K562 (cell line): ENCODE results near the gene DCLK3. TPM values are rescaled to one million over a fixed set of nuclear protein-coding genes. Genes with fewer than 3 reads are reported as not detected.

ENCODE experiments used
- ATAC-seq: fragments of 200-7000 bp; cut with Tn5 transposase; 3 replicates; pipeline ENCODE4 v1.9.1; 2020; ENCODE audit warnings: moderate library complexity
- BruUV-seq: library from RNA; stranded (reverse); fragments of 400-500 nt; replicated peaks from 2 replicates; lab custom pipeline; 2021; lab: Mats Ljungman, UMichigan
- CTCF ChIA-PET: fragments of 300-600 bp; formaldehyde crosslinking; extraction: SDS; loops from one replicate; lab custom pipeline; 2021; ENCODE audit warnings: low intra/inter-chr PET ratio; lab: Yijun Ruan, JAX
- POLR2A ChIA-PET: fragments of 300-600, 350-650 bp; sonication (Branson Sonifier 250); formaldehyde crosslinking; extraction: SDS; loops from one replicate; lab custom pipeline; 2021; ENCODE audit warnings: antibody characterized with exemption, inconsistent platforms; lab: Yijun Ruan, JAX
- DNase-seq, 4 experiments: peaks; one replicate each; pipeline versions ENCODE4 v3.0.0 to v3.0.0-alpha.2; 2011 to 2018; ENCODE audit warnings: low spot score in 3 of 4, mixed read lengths in 3 of 4; ENCODE audit errors: extremely low read depth in 1 of 4
- FAIRE-seq: peaks from 2 replicates; lab custom pipeline; 2011; peaks lifted over from hg19 to GRCh38; lab: Jason Lieb, UNC
- H2AFZ ChIP-seq: 2 replicates; pipeline ENCODE4 v1.6.0; 2011; ENCODE audit warnings: low read depth, low read length, control low read depth, inconsistent platforms
- H3K27ac ChIP-seq: fragments of 200-600 bp; 3 replicates; pipeline ENCODE4 v1.8.0; 2011; ENCODE audit warnings: low read depth, mild to moderate bottlenecking, control low read depth, inconsistent platforms, low read length, moderate library complexity, mixed read lengths; ENCODE audit errors: extremely low read depth
- H3K27me3 ChIP-seq, 2 experiments: fragments of 300-600 bp in 1 of 2; 2 replicates in 1 of 2; 3 replicates in 1 of 2; pipeline versions ENCODE4 v1.6.0 to v1.8.0; 2011; ENCODE audit warnings: inconsistent platforms in 2 of 2, low read length in 2 of 2, mild to moderate bottlenecking in 1 of 2, mixed read lengths in 1 of 2, moderate library complexity in 1 of 2; ENCODE audit not compliant: control insufficient read depth in 2 of 2, insufficient read depth in 2 of 2
- H3K36me3 ChIP-seq: fragments of 300-600 bp; 3 replicates; pipeline ENCODE4 v1.8.0; 2011; ENCODE audit warnings: mild to moderate bottlenecking, low read length, inconsistent platforms; ENCODE audit not compliant: control insufficient read depth, insufficient read depth
- H3K4me1 ChIP-seq, 2 experiments: fragments of 200-600 bp in 1 of 2; replicated peaks in 1 of 2; 2 replicates in 1 of 2; 3 replicates in 1 of 2; pipeline versions ENCODE4 v1.5.1 to v1.8.0; 2011; ENCODE audit warnings: inconsistent platforms in 2 of 2, low read length in 2 of 2, mild to moderate bottlenecking in 1 of 2, mixed read lengths in 1 of 2, moderate library complexity in 1 of 2; ENCODE audit not compliant: control insufficient read depth in 2 of 2, insufficient read depth in 2 of 2
- H3K4me2 ChIP-seq: 2 replicates; pipeline ENCODE4 v1.6.1; 2011; ENCODE audit warnings: low read length, control low read depth, inconsistent platforms, mixed read lengths; ENCODE audit not compliant: insufficient read depth
- H3K4me3 ChIP-seq: fragments of 200-600 bp; sonication (generic), shearing (Covaris generic); 2 replicates; pipeline ENCODE4 v1.5.1; 2016; ENCODE audit warnings: control low read depth, inconsistent platforms
- H3K79me2 ChIP-seq: fragments of 200-600 bp; 3 replicates; pipeline ENCODE4 v1.8.0; 2011; ENCODE audit warnings: low read length, inconsistent platforms; ENCODE audit not compliant: control insufficient read depth, insufficient read depth
- H3K9ac ChIP-seq, 2 experiments: 2 replicates each; pipeline versions ENCODE4 v1.6.0 to v1.6.1; 2011; ENCODE audit warnings: low read depth in 2 of 2, low read length in 2 of 2, control low read depth in 1 of 2, inconsistent platforms in 1 of 2, mild to moderate bottlenecking in 1 of 2, mixed read lengths in 1 of 2; ENCODE audit not compliant: insufficient read depth in 1 of 2
- H3K9me1 ChIP-seq: one replicate; pipeline ENCODE4 v1.6.0; 2011; ENCODE audit warnings: inconsistent platforms, mild to moderate bottlenecking, low read length, moderate library complexity; ENCODE audit not compliant: control insufficient read depth, insufficient read depth
- H3K9me3 ChIP-seq: replicated peaks from 2 replicates; pipeline ENCODE4 v1.5.1; 2011; ENCODE audit warnings: low read depth, low read length, inconsistent platforms; ENCODE audit not compliant: control insufficient read depth, insufficient read depth
- H4K20me1 ChIP-seq: replicated peaks from 2 replicates; pipeline ENCODE4 v1.6.1; 2011; ENCODE audit warnings: low read length, inconsistent platforms, mixed read lengths; ENCODE audit not compliant: control insufficient read depth, insufficient read depth
- ATF7 ChIP-seq: fragments of 450-650 bp; IDR thresholded peaks from 2 replicates; pipeline ENCODE4 v1.7.1; 2014; ENCODE audit warnings: mild to moderate bottlenecking, moderate library complexity
- NFIC ChIP-seq: fragments of 450-650 bp; IDR thresholded peaks from 2 replicates; pipeline ENCODE4 v1.6.1; 2017; ENCODE audit warnings: mild to moderate bottlenecking, inconsistent platforms
- TAF7 ChIP-seq: fragments of 450-650 bp; IDR thresholded peaks from 2 replicates; pipeline ENCODE4 v1.6.1; 2016; ENCODE audit warnings: missing genetic modification characterization, missing compliant biosample characterization
- USF1 ChIP-seq: sonication (generic); formaldehyde crosslinking; IDR thresholded peaks from 2 replicates; pipeline ENCODE4 v1.9.0; 2022; ENCODE audit warnings: mild to moderate bottlenecking, missing genetic modification reagents
- WGBS: fragments of 100-300 bp; shearing (Covaris generic); methylation state at CpG from one replicate; pipeline ENCODE4 v1.1.6; 2016; ENCODE audit warnings: low coverage, mixed read lengths; ENCODE audit not compliant: insufficient coverage; ENCODE audit errors: missing lambda C conversion rate; 5-methylcytosine and 5-hydroxymethylcytosine counted together
- in situ Hi-C: fragments of 300-500 bp; cut with MboI; formaldehyde crosslinking; loops from 4 replicates; pipeline ENCODE4 v1.15.0; 2018; ENCODE audit warnings: inconsistent platforms, mixed read lengths
- intact Hi-C: fragments of 100-400 bp; cut with micrococcal nuclease; formaldehyde crosslinking; loops from 2 replicates; pipeline ENCODE4 v1.14.2; 2022
- polyA plus RNA-seq, 8 experiments: library from polyadenylated mRNA; depleted of rRNA in 4 of 8; stranded (reverse) in 5 of 8; unstranded in 3 of 8; fragments of >200 nt; fragmentation: Nextera tagmentation in 2 of 8; fragmentation: Illumina TruSeq in 1 of 8; extraction: Ambion mirVana in 2 of 8; extraction: Trizol in 1 of 8; gene quantifications; 2 replicates each; pipeline versions ENCODE4 v1.2.1 to v1.2.3, GENCODE V29; 2011 to 2014; ENCODE audit warnings: inconsistent platforms in 1 of 8, missing spikeins in 1 of 8
- total RNA-seq, 7 experiments: library from RNA; depleted of rRNA in 6 of 7; stranded (reverse); fragments of >200 nt in 6 of 7; fragmentation: Illumina TruSeq in 2 of 7; extraction: Trizol in 2 of 7; gene quantifications; 2 replicates each; pipeline versions ENCODE4 v1.2.1 to v1.2.3, GENCODE V29; 2011 to 2021; ENCODE audit warnings: low replicate concordance in 1 of 7

DCLK3 gene
- total and polyA plus RNA-seq, 9 of the 15 experiments (the other 6 are each of a cell fraction or from before 2014, with no cell fraction given), result not detected

DNA sequence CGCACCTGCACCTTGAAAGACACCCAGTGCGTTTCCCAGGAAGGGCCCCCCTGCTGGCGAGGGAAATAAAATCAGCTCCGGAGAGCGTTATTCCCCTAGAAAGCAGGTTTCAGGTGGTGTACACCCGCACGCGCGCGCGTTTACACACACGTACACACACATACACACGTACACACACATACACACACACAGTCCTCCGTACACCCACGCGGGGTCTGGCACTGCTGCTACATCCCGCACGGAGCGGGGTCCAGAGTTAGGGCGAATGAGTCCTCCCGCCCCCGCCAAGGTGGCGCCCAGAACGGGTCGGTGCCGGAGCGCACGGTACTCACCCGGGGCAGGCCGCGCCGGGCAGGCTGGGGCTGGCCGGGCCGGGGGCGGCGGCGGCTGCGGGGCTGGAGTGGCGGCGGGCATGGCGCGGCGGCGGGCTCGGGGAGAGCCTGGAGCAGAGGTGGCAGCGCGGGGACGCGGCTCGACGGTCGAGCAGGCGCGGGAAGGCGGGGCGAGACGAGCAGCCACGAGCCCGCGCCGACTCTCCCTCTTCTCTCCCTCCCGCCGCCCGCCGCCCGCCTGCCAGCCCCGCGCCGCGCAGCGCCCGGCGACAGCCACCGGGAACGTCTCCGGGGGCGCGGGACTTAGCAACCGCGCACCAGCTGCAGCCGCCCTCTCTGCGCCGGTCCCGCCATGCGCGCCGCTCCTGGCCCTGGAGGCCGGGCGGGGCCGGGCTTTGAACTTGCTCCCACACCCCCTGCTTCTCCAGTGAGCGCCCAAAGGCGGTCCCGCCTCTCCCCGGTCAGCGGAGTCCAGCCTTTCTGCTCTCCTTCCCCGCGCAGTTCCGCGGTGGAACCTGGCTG is at the start of gene DCLK3 (continued):
- TF ChIP-seq USF1, result no peak

DNA sequence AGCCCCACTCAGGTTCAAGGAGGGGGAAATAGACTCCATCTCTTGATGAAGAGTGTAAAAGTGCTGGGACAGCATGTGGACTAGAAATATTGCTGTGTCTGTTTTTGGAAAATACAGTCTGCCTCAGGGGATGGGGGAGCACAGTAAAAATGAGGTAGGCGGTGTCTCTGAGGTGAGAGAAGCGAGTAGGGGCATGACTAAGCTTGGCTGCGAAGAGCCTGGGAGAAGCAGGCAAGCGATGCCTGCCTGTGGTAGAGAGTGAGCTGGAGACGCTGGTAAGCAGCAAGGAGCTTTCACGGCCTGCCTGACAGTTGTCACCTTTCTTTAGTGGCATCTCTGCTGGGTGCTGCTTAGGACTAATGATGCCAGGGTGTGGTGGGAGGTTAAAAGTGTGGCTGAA is 49.0 kb upstream of the DCLK3 start:
- no peak overlapping the region for H3K4me3 ChIP-seq
- DNase-seq (no peak), ATAC-seq (peak; percentile 19; the same call in 1 of the 3 replicates), FAIRE-seq (no peak)
- H3K79me2 ChIP-seq, result no peaks in the 10 kb centered on the region
- 1% methylated on average over 6 of the region's 6 CpGs for WGBS
- in situ Hi-C loops, result no loop called here
- intact Hi-C loops, result loop anchor here (10.0 kb wide), 1 partner anchor 401 kb away; no protein-coding TSS in a partner anchor
- no peak overlapping the region for H3K4me2 ChIP-seq
- TF ChIP-seq TAF7 (no peak), ATF7 (no peak), NFIC (no peak)
- no peak overlapping the region for H3K27ac ChIP-seq
- H2AFZ ChIP-seq, result no peak overlapping the region
- H3K9me3 ChIP-seq, result no peaks in the 10 kb centered on the region
- ChIA-PET CTCF (no interaction called here), POLR2A (interaction anchor here (0.7 to 1.0 kb wide), 2 partner anchors 17 to 65 kb away, joined by 3 to 4 read pairs; no protein-coding TSS in a partner anchor)
- H3K9ac ChIP-seq, result no peak overlapping the region
- H4K20me1 ChIP-seq, result no peaks in the 10 kb centered on the region
- H3K4me1 ChIP-seq, result no peaks in the 10 kb centered on the region
- no peaks in the 10 kb centered on the region for H3K36me3 ChIP-seq
- no TSS peak for BruUV-seq
- peaks cover 5 to 40% of the 10 kb centered on the region in 2 experiments; a peak in 4 of 5 replicates for H3K27me3 ChIP-seq
- no peaks in the 10 kb centered on the region for H3K9me1 ChIP-seq
